ENCODE measurements around the gene SHKBP1.
"Not testable (repeated sequence)": the region's sequence is repeated elsewhere in the genome, so short reads cannot be mapped to it uniquely, and the experiment has no call there.

The SHKBP1 gene

GRCh38 chr19:40614622-40615411, 38.1 kb downstream of the SHKBP1 start:
- DNase-seq (ENCODE audit: low read depth, low spot score): peak; percentile 95

DNA sequence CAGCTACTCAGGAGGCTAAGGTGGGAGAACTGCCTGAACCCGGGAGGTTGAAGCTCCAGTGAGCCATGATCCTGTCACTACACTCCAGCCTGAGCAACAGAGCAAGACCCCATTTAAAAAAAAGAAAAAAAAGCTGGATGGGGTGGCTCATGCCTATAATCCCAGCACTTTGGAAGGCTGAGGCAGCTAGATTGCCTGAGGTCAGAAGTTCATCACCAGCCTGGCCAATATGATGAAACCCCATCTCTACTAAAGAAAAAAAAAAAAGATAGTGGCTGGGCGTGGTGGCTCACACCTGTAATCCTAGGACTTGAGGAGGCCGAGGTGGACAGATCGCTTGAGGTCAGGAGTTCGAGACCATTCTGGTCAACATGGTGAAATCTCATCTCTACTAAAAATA, 39.5 kb downstream of the SHKBP1 start:
- no peak for DNase-seq (ENCODE audit: low read depth, low spot score)

DNA sequence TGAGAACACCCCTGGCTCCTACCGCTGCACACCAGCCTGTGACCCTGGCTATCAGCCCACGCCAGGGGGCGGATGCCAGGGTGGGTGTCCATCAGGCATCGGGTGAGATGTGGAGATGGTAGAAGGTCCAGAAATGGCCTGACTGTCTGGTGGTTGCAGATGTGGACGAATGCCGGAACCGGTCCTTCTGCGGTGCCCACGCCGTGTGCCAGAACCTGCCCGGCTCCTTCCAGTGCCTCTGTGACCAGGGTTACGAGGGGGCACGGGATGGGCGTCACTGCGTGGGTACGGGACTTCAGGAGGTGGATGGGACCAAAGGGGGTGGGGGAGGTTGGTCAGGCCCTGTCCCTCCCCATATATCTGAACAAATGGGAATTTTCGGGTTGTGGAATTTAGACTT, 40.3 kb downstream of the SHKBP1 start:
- no peak for DNase-seq (ENCODE audit: low read depth, low spot score)

GRCh38 chr19:40617961-40618360, 41.3 kb downstream of the SHKBP1 start:
- no peak for DNase-seq (ENCODE audit: low read depth, low spot score)

DNA sequence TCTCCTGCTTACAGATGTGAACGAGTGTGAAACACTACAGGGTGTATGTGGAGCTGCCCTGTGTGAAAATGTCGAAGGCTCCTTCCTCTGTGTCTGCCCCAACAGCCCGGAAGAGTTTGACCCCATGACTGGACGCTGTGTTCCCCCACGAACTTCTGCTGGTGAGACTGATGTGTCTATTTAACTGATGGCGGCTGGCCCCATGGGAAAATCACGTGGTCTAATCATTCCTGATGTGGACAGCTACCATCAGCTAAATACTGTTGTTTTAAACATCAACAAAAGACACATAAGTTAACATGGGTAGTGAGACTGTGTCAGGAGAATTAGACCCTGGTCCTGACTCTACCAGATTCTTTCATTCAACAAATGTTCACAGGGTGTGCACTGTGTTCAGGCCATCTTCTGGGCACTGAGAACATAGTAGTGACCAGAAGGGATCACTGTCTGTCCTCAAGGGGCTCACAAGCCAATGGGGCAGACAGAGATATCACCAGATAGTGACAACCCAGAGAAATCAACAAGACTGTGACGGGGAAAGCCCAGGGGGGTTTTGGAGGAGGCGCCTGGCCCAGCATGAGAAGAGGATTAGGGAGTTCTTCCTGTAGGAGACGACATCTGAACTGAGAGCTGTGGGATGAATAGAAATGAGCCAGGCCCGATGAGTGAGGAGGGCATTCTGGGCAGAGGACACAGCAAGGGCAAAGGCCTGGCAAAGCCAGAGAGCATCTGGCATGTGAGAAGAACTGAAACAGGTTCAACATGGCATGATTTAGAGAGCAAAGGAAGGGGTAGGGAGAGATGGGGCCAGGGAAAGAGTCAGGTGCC, 42.9 kb downstream of the SHKBP1 start:
- no peak for DNase-seq (ENCODE audit: low read depth, low spot score)

GRCh38 chr19:40620161-40620485, 43.5 kb downstream of the SHKBP1 start:
- DNase-seq (ENCODE audit: low read depth, low spot score): no peak

GRCh38 chr19:40621283-40621682, 44.6 kb downstream of the SHKBP1 start:
- DNase-seq (ENCODE audit: low read depth, low spot score): no peak

DNA sequence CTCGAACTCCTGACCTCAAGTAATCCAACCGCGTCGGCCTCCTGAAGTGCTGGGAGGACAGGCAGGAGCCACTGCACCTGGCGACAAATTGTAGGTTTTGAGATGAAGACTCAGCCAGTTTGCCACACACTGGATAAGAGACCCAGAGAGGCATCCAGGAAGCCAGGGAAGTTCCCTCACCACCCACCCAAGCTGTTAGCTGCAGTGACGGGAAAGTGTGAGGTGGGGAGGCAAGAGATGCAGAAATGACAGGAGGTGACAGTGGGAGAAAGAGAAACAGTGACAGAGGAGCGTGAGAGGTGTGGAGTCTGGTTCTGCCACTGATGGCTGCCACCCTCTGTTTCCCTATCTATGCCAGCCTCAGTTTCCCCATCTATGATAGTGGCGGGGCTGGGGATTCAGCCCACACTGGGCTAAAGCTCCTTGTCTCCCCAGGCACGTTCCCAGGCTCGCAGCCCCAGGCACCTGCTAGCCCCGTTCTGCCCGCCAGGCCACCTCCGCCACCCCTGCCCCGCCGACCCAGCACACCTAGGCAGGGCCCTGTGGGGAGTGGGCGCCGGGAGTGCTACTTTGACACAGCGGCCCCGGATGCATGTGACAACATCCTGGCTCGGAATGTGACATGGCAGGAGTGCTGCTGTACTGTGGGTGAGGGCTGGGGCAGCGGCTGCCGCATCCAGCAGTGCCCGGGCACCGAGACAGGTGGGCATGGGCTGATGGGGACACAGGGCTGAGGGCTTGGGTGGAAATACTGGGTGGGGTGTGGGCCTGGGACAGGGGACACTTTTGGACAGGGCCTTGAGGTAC, 45.5 kb downstream of the SHKBP1 start:
- DNase-seq (ENCODE audit: low read depth, low spot score): no peak

GRCh38 chr19:40622773-40623075, 46.1 kb downstream of the SHKBP1 start:
- no peak for DNase-seq (ENCODE audit: low read depth, low spot score)

DNA sequence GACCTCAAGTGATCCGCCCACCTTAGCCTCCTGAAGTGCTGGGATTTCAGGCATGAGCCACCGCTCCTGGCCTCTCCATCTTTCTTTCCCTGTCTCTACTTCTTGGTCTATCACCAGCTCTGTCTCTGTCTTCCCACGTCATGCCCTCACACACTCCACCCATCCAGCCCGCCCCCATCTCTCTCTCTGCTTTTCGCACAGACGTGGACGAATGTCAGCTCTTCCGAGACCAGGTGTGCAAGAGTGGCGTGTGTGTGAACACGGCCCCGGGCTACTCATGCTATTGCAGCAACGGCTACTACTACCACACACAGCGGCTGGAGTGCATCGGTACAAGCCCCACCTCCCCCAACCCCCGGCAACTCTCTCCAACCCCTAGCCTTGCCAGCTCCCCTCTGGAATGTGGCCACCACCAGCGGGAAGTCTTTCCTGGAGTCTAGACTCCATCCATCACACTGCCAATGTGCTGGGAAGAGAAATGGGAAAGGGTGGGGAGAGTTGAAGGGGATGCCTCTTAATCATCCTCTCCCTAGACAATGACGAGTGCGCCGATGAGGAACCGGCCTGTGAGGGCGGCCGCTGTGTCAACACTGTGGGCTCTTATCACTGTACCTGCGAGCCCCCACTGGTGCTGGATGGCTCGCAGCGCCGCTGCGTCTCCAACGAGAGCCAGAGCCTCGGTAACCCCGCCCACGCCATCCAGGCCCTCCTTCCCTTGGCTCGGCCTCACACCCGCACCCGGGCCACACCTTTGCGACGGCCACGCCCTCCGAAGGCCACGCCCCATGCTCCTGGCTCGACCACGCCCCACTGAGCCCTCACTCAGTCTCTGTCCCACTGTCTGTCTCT, 47.0 kb downstream of the SHKBP1 start:
- DNase-seq (ENCODE audit: low read depth, low spot score): peak; percentile 99

DNA sequence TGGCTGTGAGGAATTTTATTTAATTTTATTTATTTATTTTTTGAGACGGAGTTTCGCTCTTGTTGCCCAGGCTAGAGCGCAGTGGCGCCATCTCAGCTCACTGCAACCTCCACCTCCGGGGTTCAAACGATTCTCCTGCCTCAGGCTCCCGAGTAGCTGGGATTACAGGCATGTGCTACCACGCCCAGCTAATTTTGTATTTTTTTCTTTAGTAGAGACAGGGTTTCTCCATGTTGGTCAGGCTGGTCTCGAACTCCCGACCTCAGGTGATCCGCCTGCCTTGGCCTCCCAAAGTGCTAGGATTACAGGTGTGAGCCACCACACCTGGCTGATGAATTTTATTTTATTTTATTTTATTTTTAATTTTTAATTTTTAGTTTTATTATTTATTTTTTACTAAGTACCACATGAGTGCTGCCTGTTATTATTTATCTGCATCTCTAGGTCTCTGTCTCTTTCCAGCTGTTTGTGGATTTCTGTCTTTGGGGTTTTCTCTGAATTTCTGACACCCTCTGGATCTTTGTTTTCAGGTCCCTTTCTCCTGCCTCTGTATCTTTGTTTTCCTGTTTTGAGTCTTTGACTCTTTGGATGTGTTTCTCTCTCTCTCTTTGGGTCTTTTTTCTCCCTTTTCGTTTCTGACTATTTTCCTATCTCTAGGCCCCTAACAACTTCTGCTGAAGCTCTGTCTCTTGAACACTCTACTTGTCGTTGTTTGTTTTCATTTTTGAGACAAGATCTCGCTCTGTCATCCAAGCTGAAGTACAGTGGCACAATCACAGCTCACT, 47.9 kb downstream of the SHKBP1 start:
- not testable (repeated sequence) for DNase-seq (ENCODE audit: low read depth, low spot score)

DNA sequence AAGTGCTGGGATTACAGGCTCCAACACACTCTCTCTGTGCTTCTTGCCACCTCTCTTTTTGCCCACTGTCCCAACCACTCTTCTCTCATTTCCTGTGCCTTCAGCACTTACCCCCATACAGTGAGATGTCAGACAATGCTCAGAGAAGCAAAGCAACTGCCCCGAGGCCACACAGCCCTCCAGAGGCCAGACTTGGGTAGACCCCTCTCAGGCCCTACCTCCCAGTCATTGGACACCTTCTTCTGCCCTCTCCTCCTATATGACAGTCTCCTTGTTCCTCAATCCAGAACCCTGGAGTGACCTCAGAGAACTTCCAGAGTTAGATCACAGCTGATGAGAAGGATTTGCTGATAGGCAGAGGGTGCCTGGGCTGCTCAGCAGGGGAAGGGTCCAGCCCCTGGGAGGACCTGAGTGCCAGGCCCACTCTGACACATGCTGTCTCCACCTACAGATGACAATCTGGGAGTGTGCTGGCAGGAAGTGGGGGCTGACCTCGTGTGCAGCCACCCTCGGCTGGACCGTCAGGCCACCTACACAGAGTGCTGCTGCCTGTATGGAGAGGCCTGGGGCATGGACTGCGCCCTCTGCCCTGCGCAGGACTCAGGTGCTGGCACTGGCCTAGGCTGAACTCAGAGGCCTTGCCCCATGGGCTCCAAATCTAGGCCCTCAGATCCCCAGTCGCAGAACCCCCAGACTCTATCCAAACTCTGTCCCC, 48.9 kb downstream of the SHKBP1 start:
- no peak for DNase-seq (ENCODE audit: low read depth, low spot score)

DNA sequence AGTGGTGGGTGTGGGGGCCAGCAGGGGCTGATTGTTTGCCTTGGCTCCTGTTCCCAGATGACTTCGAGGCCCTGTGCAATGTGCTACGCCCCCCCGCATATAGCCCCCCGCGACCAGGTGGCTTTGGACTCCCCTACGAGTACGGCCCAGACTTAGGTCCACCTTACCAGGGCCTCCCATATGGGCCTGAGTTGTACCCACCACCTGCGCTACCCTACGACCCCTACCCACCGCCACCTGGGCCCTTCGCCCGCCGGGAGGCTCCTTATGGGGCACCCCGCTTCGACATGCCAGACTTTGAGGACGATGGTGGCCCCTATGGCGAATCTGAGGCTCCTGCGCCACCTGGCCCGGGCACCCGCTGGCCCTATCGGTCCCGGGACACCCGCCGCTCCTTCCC, 50.2 kb downstream of the SHKBP1 start:
- no peak for DNase-seq (ENCODE audit: low read depth, low spot score)

DNA sequence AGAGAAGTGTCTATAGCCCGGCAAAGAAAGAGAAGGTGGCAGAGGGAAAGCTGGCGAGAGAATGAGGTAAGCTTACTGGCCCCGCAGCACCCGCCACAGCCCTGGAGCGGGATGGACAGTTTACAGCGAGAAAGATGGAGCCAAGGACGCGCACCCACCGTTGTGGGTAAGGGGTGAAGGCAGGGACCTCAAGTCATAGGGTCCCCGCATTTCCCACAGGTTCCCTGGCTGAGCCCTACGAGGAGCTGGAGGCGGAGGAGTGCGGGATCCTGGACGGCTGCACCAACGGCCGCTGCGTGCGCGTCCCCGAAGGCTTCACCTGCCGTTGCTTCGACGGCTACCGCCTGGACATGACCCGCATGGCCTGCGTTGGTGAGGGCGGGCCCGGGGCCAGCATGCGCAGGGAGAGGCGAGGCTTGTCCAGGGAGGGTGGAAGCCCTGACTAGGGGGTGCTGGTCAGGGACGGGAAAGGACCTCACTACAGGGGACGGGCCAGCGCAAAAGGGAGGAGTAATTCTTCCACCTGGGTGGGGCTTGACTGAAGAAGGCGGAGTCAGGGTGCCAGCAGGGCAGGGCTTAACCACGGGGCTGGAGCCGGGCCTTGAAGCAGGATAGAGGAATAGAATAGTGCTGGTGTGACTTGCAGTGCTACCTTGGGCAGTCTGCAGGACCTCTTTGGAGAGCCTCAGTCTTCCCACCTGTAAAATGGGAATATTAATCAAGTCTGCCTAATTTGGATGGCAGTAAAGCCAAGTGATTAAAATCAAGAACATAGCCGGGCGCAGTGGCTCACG, 51.0 kb downstream of the SHKBP1 start:
- DNase-seq (ENCODE audit: low read depth, low spot score): peak; percentile 40

DNA sequence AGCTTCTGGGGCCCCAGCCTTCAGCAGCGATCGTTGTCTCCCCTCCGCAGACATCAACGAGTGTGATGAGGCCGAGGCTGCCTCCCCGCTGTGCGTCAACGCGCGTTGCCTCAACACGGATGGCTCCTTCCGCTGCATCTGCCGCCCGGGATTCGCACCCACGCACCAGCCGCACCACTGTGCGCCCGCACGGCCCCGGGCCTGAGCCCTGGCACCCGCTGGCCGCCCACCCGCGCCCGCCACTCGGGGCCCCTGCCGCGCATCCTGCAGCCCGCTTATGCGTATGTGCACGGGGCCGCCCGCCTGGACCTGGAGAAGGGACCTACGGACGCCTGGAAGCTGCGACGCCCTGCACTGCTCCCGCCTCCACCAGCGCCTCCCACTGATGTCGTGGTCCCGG, 52.7 kb downstream of the SHKBP1 start:
- no peak for DNase-seq (ENCODE audit: low read depth, low spot score)

DNA sequence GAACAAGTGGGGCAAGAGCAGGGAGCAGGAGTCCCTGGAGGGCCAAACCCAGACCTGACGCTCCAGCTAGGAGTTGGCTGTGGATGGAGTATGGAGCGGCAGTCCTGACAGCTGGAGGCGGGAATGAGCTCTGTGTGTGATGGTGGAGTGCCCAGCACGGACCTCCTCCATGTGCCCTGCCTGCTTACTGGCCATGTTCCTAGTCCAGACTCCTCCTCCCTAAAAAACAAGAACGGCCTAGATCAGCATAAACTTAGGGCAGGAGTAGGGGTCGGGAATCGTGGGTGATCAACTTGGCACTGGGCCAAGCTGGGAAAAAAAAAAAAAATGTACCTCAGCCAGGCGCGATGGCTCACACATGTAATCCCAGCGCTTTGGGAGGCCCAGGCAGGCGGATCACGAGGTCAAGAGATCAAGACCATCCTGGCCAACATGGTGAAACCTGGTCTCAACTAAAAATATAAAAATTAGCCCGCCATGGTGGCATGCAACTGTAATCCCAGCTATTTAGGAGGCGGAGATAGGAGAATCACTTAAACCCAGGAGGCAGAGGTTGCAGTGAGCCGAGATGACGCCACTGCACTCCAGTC, 54.0 kb downstream of the SHKBP1 start:
- DNase-seq (ENCODE audit: low read depth, low spot score): peak; percentile 22

GRCh38 chr19:40632311-40633036, 55.8 kb downstream of the SHKBP1 start:
- DNase-seq (ENCODE audit: low read depth, low spot score): peak; percentile 70

- DNase-seq (ENCODE audit: low read depth, low spot score): no peak
Measured at GRCh38 chr19:40633207-40633606, 56.5 kb downstream of the SHKBP1 start.

Measured in ELF-1 (cell line).